Nephron progenitor cell (in vitro differentiated cells): ENCODE measurements around the gene AOAH.

ENCODE experiments used
- DNase-seq: peaks from one replicate; pipeline ENCODE4 v3.0.0; 2021
- H3K27ac Mint-ChIP-seq: 2 replicates; pipeline ENCODE4 v1.8.0; 2021; ENCODE audit warnings: mild to moderate bottlenecking, moderate library complexity, mixed read lengths
- H3K27me3 Mint-ChIP-seq: 2 replicates; pipeline ENCODE4 v1.8.0; 2021; ENCODE audit warnings: mild to moderate bottlenecking, low read depth, mixed read lengths; ENCODE audit not compliant: poor library complexity
- H3K36me3 Mint-ChIP-seq: 2 replicates; pipeline ENCODE4 v1.8.0; 2021; ENCODE audit warnings: low read depth, mixed read lengths
- H3K4me1 Mint-ChIP-seq: 2 replicates; pipeline ENCODE4 v1.8.0; 2021; ENCODE audit warnings: mixed read lengths
- H3K4me3 Mint-ChIP-seq: 2 replicates; pipeline ENCODE4 v1.8.0; 2021; ENCODE audit warnings: mild to moderate bottlenecking, moderate library complexity, mixed read lengths
- H3K9me3 Mint-ChIP-seq: 2 replicates; pipeline ENCODE4 v1.8.0; 2021; ENCODE audit warnings: mild to moderate bottlenecking, moderate library complexity, mixed read lengths
- CTCF ChIP-seq: fragments of 200-600 bp; sonication (generic); IDR thresholded peaks from 2 replicates; pipeline ENCODE4 v1.5.0; 2021; ENCODE audit warnings: antibody characterized with exemption

Gene AOAH

GRCh38 chr7:36530456-36530855, 193.8 kb downstream of the AOAH start:
- DNase-seq, result no peak
- TF ChIP-seq CTCF, result no peak
- Mint-ChIP-seq H3K4me1 (peaks cover 5% of the 10 kb centered on the region), H3K9me3 (no peaks in the 10 kb centered on the region), H3K36me3 (no peaks in the 10 kb centered on the region), H3K27me3 (no peaks in the 10 kb centered on the region), H3K4me3 (no peak overlapping the region), H3K27ac (no peak overlapping the region)

GRCh38 chr7:36527549-36527913, 196.8 kb downstream of the AOAH start:
- Mint-ChIP-seq H3K9me3 (no peaks in the 10 kb centered on the region), H3K4me3 (no peak overlapping the region), H3K4me1 (peaks cover 11% of the 10 kb centered on the region), H3K36me3 (no peaks in the 10 kb centered on the region), H3K27me3 (no peaks in the 10 kb centered on the region), H3K27ac (no peak overlapping the region)
- no peak for TF ChIP-seq CTCF
- no peak for DNase-seq

- no peaks in the 10 kb centered on the region for H3K27me3 Mint-ChIP-seq
- no peak overlapping the region for H3K4me3 Mint-ChIP-seq
- no peak for DNase-seq
- peaks cover 11% of the 10 kb centered on the region for H3K4me1 Mint-ChIP-seq
- no peak overlapping the region for H3K27ac Mint-ChIP-seq
- no peaks in the 10 kb centered on the region for H3K9me3 Mint-ChIP-seq
- H3K36me3 Mint-ChIP-seq, result no peaks in the 10 kb centered on the region
- no peak for TF ChIP-seq CTCF
These were observed 197.3 kb downstream of the AOAH start for GRCh38 chr7:36526863-36527548.

GRCh38 chr7:36523371-36524101, 200.8 kb downstream of the AOAH start:
- H3K27ac Mint-ChIP-seq, result no peak overlapping the region
- TF ChIP-seq CTCF, result no peak
- no peaks in the 10 kb centered on the region for H3K27me3 Mint-ChIP-seq
- no peaks in the 10 kb centered on the region for H3K36me3 Mint-ChIP-seq
- H3K4me3 Mint-ChIP-seq, result no peak overlapping the region
- no peaks in the 10 kb centered on the region for H3K9me3 Mint-ChIP-seq
- DNase-seq, result no peak
- peaks cover 11% of the 10 kb centered on the region for H3K4me1 Mint-ChIP-seq

- no peak for TF ChIP-seq CTCF
- no peak for DNase-seq
- Mint-ChIP-seq H3K4me1 (peaks cover 11% of the 10 kb centered on the region), H3K27ac (no peak overlapping the region), H3K36me3 (no peaks in the 10 kb centered on the region), H3K27me3 (no peaks in the 10 kb centered on the region), H3K9me3 (no peaks in the 10 kb centered on the region), H3K4me3 (no peak overlapping the region)
These were observed 201.8 kb downstream of the AOAH start for GRCh38 chr7:36522453-36523007.
